ENCODE results near the gene CYSRT1. TPM values are rescaled to one million over a fixed set of nuclear protein-coding genes. Genes with fewer than 3 reads are reported as not detected.
A peak's percentile ranks its signal among the peaks of the same experiment; 100 is the strongest.

CYSRT1 gene
- total RNA-seq, 1 donor from 2014 or later, result 1.9 TPM

DNA sequence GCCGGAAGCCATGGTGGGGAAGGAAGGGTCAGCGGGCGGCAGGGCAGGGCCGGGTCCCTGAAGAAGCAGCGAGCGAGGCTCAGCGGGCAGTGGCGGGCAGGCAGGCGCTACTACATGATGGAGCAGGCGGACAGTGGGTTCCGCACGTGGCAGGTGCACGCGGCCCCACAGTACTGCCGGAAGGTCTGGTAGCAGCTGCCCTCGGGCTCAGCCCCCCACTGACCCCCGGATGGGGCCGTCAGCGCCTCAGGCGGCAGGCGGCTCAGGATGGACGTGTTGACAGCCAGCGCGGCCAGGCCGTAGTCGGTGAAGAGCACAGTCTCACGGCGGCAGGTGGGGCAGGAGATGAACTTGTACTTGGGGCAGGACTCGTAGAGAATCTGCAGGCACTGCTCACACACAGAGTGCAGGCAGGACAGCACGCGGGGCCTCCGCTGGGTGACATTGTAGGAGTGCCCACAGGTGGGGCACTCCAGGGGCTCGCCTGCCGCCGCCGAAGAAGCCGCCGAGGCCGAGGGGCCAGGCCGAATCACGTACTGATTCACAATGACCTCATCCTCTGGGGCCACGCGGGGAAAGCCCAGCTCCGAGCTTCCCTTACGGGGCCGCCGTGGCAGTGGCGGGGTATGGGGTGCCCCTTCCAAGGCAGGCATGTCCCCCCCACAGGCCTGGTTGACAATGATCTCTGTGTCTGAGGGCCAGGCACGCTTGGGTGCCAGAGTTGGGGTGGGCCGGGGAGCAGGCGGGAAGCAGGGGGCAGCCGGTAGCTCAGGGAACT, 4.5 kb upstream of the CYSRT1 start:
- H3K4me1 Mint-ChIP-seq, result peaks cover 6% of the 10 kb centered on the region
- H3K4me3 Mint-ChIP-seq, result peak overlapping the region; percentile 49
- H3K36me3 Mint-ChIP-seq, result no peaks in the 10 kb centered on the region
- H3K27ac Mint-ChIP-seq, result no peak overlapping the region
- peaks cover 2% of the 10 kb centered on the region for H3K27me3 Mint-ChIP-seq (ENCODE audit: low read depth)
- H3K9me3 Mint-ChIP-seq, result no peaks in the 10 kb centered on the region
- no peak for TF ChIP-seq CTCF (IDR thresholded peaks at IDR 0.05; ENCODE audit: unreplicated experiment)
- DNase-seq (ENCODE audit: low spot score in 2 of 2, unreplicated experiment in 2 of 2), result no peak

GRCh38 chr9:137221095-137221505, 3.9 kb upstream of the CYSRT1 start:
- Mint-ChIP-seq H3K4me3 (peak overlapping the region; percentile 49), H3K36me3 (no peaks in the 10 kb centered on the region)
- TF ChIP-seq CTCF (IDR thresholded peaks at IDR 0.05; ENCODE audit: unreplicated experiment), result no peak

DNA sequence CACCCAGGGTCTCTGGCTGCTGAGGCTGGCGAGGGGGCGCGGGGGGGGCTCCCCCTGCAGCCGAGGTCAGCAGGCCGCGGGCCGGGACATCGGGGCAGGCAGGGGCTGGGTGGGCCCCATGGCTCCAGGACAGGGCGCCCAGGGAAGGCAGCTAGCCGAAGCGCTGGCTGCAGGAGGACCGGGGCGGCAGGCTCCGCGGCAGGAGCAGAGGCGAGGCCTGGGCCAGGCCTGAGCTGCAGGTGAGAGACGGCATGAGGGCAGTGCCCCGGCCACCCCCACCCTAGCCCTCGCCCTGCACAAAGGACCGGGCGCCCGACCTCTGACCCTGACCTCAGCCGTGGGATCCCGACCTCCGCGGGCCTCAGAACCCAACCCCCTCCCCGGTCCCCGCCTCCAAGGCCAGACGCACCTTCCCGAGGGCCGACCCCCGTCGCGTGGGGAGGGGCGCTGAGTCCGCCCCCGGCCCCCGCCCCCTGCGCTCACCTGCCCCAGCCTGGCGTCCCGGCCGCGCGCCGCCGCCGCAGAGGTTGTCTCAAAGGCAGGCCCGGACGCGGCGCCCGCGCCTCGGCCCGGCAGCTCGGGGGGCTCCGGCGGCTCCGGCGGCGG, 3.4 kb upstream of the CYSRT1 start:
- H3K4me1 Mint-ChIP-seq, result peaks cover 9% of the 10 kb centered on the region
- DNase-seq (ENCODE audit: low spot score in 2 of 2, unreplicated experiment in 2 of 2), result no peak
- peak overlapping the region; percentile 33 for H3K4me3 Mint-ChIP-seq
- no peaks in the 10 kb centered on the region for H3K36me3 Mint-ChIP-seq
- H3K27me3 Mint-ChIP-seq (ENCODE audit: low read depth), result peaks cover 2% of the 10 kb centered on the region
- H3K27ac Mint-ChIP-seq, result no peak overlapping the region
- H3K9me3 Mint-ChIP-seq, result no peaks in the 10 kb centered on the region
- no peak for TF ChIP-seq CTCF (IDR thresholded peaks at IDR 0.05; ENCODE audit: unreplicated experiment)

More at GRCh38 chr9:137221095-137221505, 3.9 kb upstream of the CYSRT1 start:
- H3K9me3 Mint-ChIP-seq, result no peaks in the 10 kb centered on the region
- H3K27ac Mint-ChIP-seq, result no peak overlapping the region
- peaks cover 6% of the 10 kb centered on the region for H3K4me1 Mint-ChIP-seq
- no peak for DNase-seq (ENCODE audit: low spot score in 2 of 2, unreplicated experiment in 2 of 2)
- peaks cover 2% of the 10 kb centered on the region for H3K27me3 Mint-ChIP-seq (ENCODE audit: low read depth)

- Mint-ChIP-seq H3K4me1 (peaks cover 6% of the 10 kb centered on the region), H3K27ac (peak within 1 kb of the TSS; percentile 86), H3K36me3 (no peaks in the 10 kb centered on the region), H3K27me3 (ENCODE audit: low read depth) (peaks cover 2% of the 10 kb centered on the region), H3K4me3 (peak within 1 kb of the TSS; percentile 82), H3K9me3 (no peaks in the 10 kb centered on the region)
- no peak for TF ChIP-seq CTCF (IDR thresholded peaks at IDR 0.05; ENCODE audit: unreplicated experiment)
- DNase-seq (ENCODE audit: low spot score in 2 of 2, unreplicated experiment in 2 of 2), result peak in 1 of 2 experiments; percentile 52
These were observed 2.5 kb upstream of the CYSRT1 start, which contains the start of gene RNF208 for GRCh38 chr9:137222190-137223077. TSS of gene RNF208 (minus strand) at chr9:137222240. CDS start at chr9:137221212, 1,028 bp downstream.
